ENCODE data around the gene SLC6A16.

GRCh38 chr19:49295208-49295880, 29.6 kb downstream of the SLC6A16 start:
- no peak for TF ChIP-seq EZH2 (IDR thresholded peaks at IDR 0.05; ENCODE audit: borderline replicate concordance, low read length)
- TF ChIP-seq, protein P1, sequence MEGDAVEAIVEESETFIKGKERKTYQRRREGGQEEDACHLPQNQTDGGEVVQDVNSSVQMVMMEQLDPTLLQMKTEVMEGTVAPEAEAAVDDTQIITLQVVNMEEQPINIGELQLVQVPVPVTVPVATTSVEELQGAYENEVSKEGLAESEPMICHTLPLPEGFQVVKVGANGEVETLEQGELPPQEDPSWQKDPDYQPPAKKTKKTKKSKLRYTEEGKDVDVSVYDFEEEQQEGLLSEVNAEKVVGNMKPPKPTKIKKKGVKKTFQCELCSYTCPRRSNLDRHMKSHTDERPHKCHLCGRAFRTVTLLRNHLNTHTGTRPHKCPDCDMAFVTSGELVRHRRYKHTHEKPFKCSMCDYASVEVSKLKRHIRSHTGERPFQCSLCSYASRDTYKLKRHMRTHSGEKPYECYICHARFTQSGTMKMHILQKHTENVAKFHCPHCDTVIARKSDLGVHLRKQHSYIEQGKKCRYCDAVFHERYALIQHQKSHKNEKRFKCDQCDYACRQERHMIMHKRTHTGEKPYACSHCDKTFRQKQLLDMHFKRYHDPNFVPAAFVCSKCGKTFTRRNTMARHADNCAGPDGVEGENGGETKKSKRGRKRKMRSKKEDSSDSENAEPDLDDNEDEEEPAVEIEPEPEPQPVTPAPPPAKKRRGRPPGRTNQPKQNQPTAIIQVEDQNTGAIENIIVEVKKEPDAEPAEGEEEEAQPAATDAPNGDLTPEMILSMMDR (conservative IDR thresholded peaks at IDR 0.05 in 1 of 2, IDR thresholded peaks at IDR 0.05 in 1 of 2; ENCODE audit: extremely low read depth in 1 of 2, insufficient read depth in 1 of 2, low read depth in 1 of 2, low read length in 2 of 2), result no peak

Measured in mammary epithelial cell (primary cell).